Glomerular endothelial cell (primary cell): ENCODE data around the gene FREY1. TPM values are rescaled to one million over a fixed set of nuclear protein-coding genes. Genes with fewer than 3 reads are reported as not detected.
A peak's percentile ranks its signal among the peaks of the same experiment; 100 is the strongest.
"Not testable (repeated sequence)": the region's sequence is repeated elsewhere in the genome, so short reads cannot be mapped to it uniquely, and the experiment has no call there.

Experiments
- DNase-seq: peaks from one replicate; pipeline ENCODE4 v3.0.0-alpha.2; 2011; ENCODE audit warnings: low read depth, low spot score; ENCODE audit errors: extremely low read depth
- total RNA-seq: library from RNA; depleted of rRNA; stranded (reverse); fragments of >200 nt; gene quantifications from 2 replicates; pipeline ENCODE4 v1.2.3, GENCODE V29; 2015

Gene FREY1
- total RNA-seq, 1 donor from 2014 or later: 0.29 TPM

- peak; percentile 88 for DNase-seq
Observed at GRCh38 chr11:45917623-45918330, 10.7 kb upstream of the FREY1 start, which contains the start of gene PEX16. TSS of gene PEX16 (minus strand) at chr11:45917877. CDS start at chr11:45917811, 66 bp downstream.

- no peak for DNase-seq
Observed at GRCh38 chr11:45917286-45917622, 10.2 kb upstream of the FREY1 start.

GRCh38 chr11:45915446-45915845 is 8.4 kb upstream of the FREY1 start:
- no peak for DNase-seq

- no peak for DNase-seq
Observed at GRCh38 chr11:45913942-45914635, 7.0 kb upstream of the FREY1 start.

GRCh38 chr11:45913514-45913913 is 6.4 kb upstream of the FREY1 start:
- no peak for DNase-seq

- DNase-seq: no peak
Observed at GRCh38 chr11:45910623-45911022, 3.6 kb upstream of the FREY1 start.

GRCh38 chr11:45909594-45910475 is 2.8 kb upstream of the FREY1 start:
- no peak for DNase-seq

- DNase-seq: no peak
Observed at GRCh38 chr11:45907911-45908370, 870 bp upstream of the FREY1 start.

GRCh38 chr11:45906096-45906682 is 882 bp downstream of the FREY1 start:
- DNase-seq: no peak

GRCh38 chr11:45905576-45905975 is 1.5 kb downstream of the FREY1 start:
- DNase-seq: not testable (repeated sequence)

- no peak for DNase-seq
Observed at GRCh38 chr11:45905095-45905494, 2.0 kb downstream of the FREY1 start.

GRCh38 chr11:45904309-45904915 is 2.7 kb downstream of the FREY1 start:
- DNase-seq: no peak

GRCh38 chr11:45902452-45903380 is 4.4 kb downstream of the FREY1 start:
- DNase-seq: no peak

- DNase-seq: no peak
Observed at GRCh38 chr11:45901626-45902025, 5.4 kb downstream of the FREY1 start.

GRCh38 chr11:45900916-45901617 is 6.0 kb downstream of the FREY1 start:
- DNase-seq: no peak

GRCh38 chr11:45900175-45900800 is 6.8 kb downstream of the FREY1 start:
- not testable (repeated sequence) for DNase-seq

- no peak for DNase-seq
Observed at GRCh38 chr11:45899448-45900174, 7.5 kb downstream of the FREY1 start.

- DNase-seq: no peak
Observed at GRCh38 chr11:45899086-45899447, 8.0 kb downstream of the FREY1 start.
